Measurements from ENCODE around the gene PPME1.
A peak's percentile ranks its signal among the peaks of the same experiment; 100 is the strongest.

The PPME1 gene

GRCh38 chr11:74237541-74237940, 66.5 kb downstream of the PPME1 start:
- TF ChIP-seq CTCF (IDR thresholded peaks at IDR 0.05; ENCODE audit: low read depth, low read length, missing control alignments) = no peak
- DNase-seq (ENCODE audit: extremely low read depth, low read depth) = no peak
- no peak overlapping the region for H3K4me3 ChIP-seq (replicated peaks; ENCODE audit: low read depth, low read length)

DNA sequence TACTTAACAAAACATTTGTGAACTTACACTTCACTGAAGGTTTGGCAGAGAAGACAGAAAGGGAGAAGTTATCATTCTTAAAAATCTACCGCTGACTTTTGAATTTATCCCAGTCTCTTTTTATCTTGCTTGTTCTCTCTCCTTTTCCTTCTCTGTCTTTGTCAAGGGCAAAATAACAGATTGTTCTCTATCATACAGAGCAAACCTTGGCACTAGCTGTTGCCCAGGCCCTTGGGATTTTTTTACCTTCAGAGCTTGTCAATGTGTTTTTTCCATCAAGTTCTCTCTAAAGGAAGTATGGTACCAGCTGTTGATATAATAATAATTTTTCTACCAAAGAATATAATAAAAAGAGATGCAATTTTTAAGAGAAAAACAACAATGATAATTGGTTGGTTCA, 67.2 kb downstream of the PPME1 start:
- DNase-seq (ENCODE audit: extremely low read depth, low read depth) = no peak
- no peak for TF ChIP-seq CTCF (IDR thresholded peaks at IDR 0.05; ENCODE audit: low read depth, low read length, missing control alignments)

GRCh38 chr11:74248469-74248868, 77.4 kb downstream of the PPME1 start:
- TF ChIP-seq CTCF (IDR thresholded peaks at IDR 0.05; ENCODE audit: low read depth, low read length, missing control alignments) = no peak
- no peak for DNase-seq (ENCODE audit: extremely low read depth, low read depth)
- H3K4me3 ChIP-seq (replicated peaks; ENCODE audit: low read depth, low read length) = no peak overlapping the region

More for the DNA sequence above, 67.2 kb downstream of the PPME1 start:
- no peak overlapping the region for H3K4me3 ChIP-seq (replicated peaks; ENCODE audit: low read depth, low read length)

GRCh38 chr11:74249496-74249895, 78.4 kb downstream of the PPME1 start:
- no peak for DNase-seq (ENCODE audit: extremely low read depth, low read depth)
- no peak overlapping the region for H3K4me3 ChIP-seq (replicated peaks; ENCODE audit: low read depth, low read length)
- no peak for TF ChIP-seq CTCF (IDR thresholded peaks at IDR 0.05; ENCODE audit: low read depth, low read length, missing control alignments)

DNA sequence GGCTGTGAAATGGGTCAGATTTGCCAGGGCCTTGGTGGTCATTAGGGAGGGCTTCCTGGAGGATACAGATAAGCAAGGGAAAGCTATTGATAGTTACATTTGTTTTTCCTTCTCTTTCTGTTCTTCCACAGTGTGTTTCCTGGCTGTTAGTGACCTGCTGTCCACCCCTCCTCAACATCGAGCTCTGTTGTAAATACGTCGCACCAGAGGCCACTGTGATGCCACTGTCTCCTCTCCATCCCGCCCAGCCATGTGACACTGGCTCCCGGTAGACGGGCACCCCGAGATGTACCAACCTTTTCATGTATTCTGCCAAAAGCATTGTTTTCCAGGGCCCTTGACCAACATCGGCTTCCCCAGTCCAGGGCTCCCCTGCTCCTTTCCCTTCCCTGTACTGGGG, 82.3 kb downstream of the PPME1 start:
- no peak for TF ChIP-seq CTCF (IDR thresholded peaks at IDR 0.05; ENCODE audit: low read depth, low read length, missing control alignments)
- no peak overlapping the region for H3K4me3 ChIP-seq (replicated peaks; ENCODE audit: low read depth, low read length)
- DNase-seq (ENCODE audit: extremely low read depth, low read depth) = no peak

- peak; percentile 21 for DNase-seq (ENCODE audit: extremely low read depth, low read depth)
- TF ChIP-seq CTCF (IDR thresholded peaks at IDR 0.05; ENCODE audit: low read depth, low read length, missing control alignments) = peak; percentile 91
- no peak overlapping the region for H3K4me3 ChIP-seq (replicated peaks; ENCODE audit: low read depth, low read length)
These were observed 84.8 kb downstream of the PPME1 start for GRCh38 chr11:74255741-74256375.

Measured in HFF-Myc (cell line).